ENCODE results near the gene SGIP1. TPM values are rescaled to one million over a fixed set of nuclear protein-coding genes. Genes with fewer than 3 reads are reported as not detected.

Gene SGIP1
- total and polyA plus RNA-seq, 2 experiments from 2014 or later, result 2.4 to 6.1 TPM

DNA sequence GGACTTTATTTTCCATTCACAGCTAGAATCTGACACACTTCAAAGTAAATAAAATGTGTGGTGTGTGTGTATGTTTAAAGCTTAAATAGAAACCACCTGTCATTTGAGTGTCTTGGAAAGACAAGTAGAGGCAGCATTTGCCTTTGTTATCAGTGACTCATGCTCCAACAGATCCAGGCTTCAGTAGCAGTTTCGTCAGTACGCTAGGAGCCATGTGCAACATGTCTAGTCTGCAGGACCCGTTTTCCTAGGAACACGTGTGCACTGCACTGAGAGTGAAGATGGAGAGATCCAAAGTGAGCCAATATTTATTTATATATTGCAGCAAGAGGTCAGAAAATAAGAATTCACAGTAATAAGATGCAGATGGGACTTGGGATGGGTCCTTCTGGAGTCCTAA lies 41.8 kb downstream of the SGIP1 start:
- no peaks in the 10 kb centered on the region for H3K9me3 Mint-ChIP-seq
- H3K27me3 ChIP-seq (ENCODE audit: insufficient read depth), result no peaks in the 10 kb centered on the region
- no peaks in the 10 kb centered on the region for H3F3A ChIP-seq (replicated peaks; ENCODE audit: low read depth)
- no peaks in the 10 kb centered on the region for H4K20me1 ChIP-seq (replicated peaks; ENCODE audit: insufficient read depth)
- no peak overlapping the region for H3K27ac ChIP-seq (ENCODE audit: low read depth)
- no peaks in the 10 kb centered on the region for H3K9me2 ChIP-seq (ENCODE audit: insufficient read depth)
- H3K36me3 ChIP-seq (ENCODE audit: insufficient read depth), result no peaks in the 10 kb centered on the region
- H3K27ac Mint-ChIP-seq, result no peak overlapping the region
- no peak overlapping the region for H2AFZ ChIP-seq
- no peaks in the 10 kb centered on the region for H3K4me1 ChIP-seq (ENCODE audit: insufficient read depth)
- peaks cover 4% of the 10 kb centered on the region; the same call in 2 of the 3 replicates for H3K4me1 Mint-ChIP-seq
- no peak overlapping the region for H3K4me3 ChIP-seq
- H3K36me3 Mint-ChIP-seq (ENCODE audit: low read depth), result no peaks in the 10 kb centered on the region
- DNase-seq (ENCODE audit: low spot score), result no peak
- H3K27me3 Mint-ChIP-seq (ENCODE audit: insufficient read depth, low read depth, poor library complexity), result no peaks in the 10 kb centered on the region
- no peaks in the 10 kb centered on the region for H3K79me2 ChIP-seq (replicated peaks; ENCODE audit: insufficient read depth)
- no peak overlapping the region for H3K4me2 ChIP-seq
- ATAC-seq, result no peak
- H3K4me3 Mint-ChIP-seq, result no peak overlapping the region
- TF ChIP-seq CREB1 (CRISPR knock-in tag; IDR thresholded peaks at IDR 0.05; ENCODE audit: low read depth) (no peak), EZH2phosphoT487 (IDR thresholded peaks at IDR 0.05; ENCODE audit: unreplicated experiment) (no peak), POLR2AphosphoS5 (IDR thresholded peaks at IDR 0.05; ENCODE audit: low read depth) (no peak), EZH2 (IDR thresholded peaks at IDR 0.05; ENCODE audit: low read depth, unreplicated experiment) (no peak)
- TF ChIP-seq, protein P1, sequence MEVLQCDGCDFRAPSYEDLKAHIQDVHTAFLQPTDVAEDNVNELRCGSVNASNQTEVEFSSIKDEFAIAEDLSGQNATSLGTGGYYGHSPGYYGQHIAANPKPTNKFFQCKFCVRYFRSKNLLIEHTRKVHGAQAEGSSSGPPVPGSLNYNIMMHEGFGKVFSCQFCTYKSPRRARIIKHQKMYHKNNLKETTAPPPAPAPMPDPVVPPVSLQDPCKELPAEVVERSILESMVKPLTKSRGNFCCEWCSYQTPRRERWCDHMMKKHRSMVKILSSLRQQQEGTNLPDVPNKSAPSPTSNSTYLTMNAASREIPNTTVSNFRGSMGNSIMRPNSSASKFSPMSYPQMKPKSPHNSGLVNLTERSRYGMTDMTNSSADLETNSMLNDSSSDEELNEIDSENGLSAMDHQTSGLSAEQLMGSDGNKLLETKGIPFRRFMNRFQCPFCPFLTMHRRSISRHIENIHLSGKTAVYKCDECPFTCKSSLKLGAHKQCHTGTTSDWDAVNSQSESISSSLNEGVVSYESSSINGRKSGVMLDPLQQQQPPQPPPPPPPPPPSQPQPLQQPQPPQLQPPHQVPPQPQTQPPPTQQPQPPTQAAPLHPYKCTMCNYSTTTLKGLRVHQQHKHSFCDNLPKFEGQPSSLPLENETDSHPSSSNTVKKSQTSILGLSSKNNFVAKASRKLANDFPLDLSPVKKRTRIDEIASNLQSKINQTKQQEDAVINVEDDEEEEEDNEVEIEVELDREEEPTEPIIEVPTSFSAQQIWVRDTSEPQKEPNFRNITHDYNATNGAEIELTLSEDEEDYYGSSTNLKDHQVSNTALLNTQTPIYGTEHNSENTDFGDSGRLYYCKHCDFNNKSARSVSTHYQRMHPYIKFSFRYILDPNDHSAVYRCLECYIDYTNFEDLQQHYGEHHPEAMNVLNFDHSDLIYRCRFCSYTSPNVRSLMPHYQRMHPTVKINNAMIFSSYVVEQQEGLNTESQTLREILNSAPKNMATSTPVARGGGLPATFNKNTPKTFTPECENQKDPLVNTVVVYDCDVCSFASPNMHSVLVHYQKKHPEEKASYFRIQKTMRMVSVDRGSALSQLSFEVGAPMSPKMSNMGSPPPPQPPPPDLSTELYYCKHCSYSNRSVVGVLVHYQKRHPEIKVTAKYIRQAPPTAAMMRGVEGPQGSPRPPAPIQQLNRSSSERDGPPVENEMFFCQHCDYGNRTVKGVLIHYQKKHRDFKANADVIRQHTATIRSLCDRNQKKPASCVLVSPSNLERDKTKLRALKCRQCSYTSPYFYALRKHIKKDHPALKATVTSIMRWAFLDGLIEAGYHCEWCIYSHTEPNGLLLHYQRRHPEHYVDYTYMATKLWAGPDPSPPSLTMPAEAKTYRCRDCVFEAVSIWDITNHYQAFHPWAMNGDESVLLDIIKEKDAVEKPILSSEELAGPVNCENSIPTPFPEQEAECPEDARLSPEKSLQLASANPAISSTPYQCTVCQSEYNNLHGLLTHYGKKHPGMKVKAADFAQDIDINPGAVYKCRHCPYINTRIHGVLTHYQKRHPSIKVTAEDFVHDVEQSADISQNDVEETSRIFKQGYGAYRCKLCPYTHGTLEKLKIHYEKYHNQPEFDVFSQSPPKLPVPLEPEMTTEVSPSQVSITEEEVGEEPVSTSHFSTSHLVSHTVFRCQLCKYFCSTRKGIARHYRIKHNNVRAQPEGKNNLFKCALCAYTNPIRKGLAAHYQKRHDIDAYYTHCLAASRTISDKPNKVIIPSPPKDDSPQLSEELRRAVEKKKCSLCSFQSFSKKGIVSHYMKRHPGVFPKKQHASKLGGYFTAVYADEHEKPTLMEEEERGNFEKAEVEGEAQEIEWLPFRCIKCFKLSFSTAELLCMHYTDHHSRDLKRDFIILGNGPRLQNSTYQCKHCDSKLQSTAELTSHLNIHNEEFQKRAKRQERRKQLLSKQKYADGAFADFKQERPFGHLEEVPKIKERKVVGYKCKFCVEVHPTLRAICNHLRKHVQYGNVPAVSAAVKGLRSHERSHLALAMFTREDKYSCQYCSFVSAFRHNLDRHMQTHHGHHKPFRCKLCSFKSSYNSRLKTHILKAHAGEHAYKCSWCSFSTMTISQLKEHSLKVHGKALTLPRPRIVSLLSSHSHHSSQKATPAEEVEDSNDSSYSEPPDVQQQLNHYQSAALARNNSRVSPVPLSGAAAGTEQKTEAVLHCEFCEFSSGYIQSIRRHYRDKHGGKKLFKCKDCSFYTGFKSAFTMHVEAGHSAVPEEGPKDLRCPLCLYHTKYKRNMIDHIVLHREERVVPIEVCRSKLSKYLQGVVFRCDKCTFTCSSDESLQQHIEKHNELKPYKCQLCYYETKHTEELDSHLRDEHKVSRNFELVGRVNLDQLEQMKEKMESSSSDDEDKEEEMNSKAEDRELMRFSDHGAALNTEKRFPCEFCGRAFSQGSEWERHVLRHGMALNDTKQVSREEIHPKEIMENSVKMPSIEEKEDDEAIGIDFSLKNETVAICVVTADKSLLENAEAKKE (CRISPR knock-in tag; IDR thresholded peaks at IDR 0.05), result no peak

DNA sequence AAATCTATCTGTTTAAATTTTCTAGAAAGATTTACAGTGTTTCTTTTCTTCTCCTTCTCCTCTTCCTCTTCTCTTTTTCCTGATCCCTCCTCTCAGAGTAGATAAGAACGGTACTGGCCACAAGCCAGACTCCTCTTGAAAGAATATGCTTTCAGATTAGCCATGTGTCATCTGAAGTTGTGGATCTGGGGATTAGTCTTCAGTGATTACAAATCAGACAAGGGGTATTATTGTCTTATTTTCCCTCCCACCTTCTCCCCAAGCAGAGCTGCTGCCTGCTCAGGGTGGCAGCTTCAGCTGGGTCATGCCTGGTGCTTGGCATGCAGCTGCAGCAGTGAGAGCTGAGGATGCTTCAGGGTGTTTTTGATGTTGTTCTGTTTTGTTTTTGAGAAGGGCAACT lies 42.7 kb downstream of the SGIP1 start:
- Mint-ChIP-seq H3K36me3 (ENCODE audit: low read depth) (no peaks in the 10 kb centered on the region), H3K27me3 (ENCODE audit: insufficient read depth, low read depth, poor library complexity) (no peaks in the 10 kb centered on the region), H3K27ac (no peak overlapping the region), H3K4me1 (peaks cover 4% of the 10 kb centered on the region; the same call in 2 of the 3 replicates), H3K9me3 (no peaks in the 10 kb centered on the region), H3K4me3 (no peak overlapping the region)
- Histone ChIP-seq H2AFZ (no peak overlapping the region), H3K9me2 (ENCODE audit: insufficient read depth) (no peaks in the 10 kb centered on the region), H3F3A (replicated peaks; ENCODE audit: low read depth) (no peaks in the 10 kb centered on the region), H3K36me3 (ENCODE audit: insufficient read depth) (no peaks in the 10 kb centered on the region), H3K27me3 (ENCODE audit: insufficient read depth) (no peaks in the 10 kb centered on the region), H3K4me2 (no peak overlapping the region), H3K4me3 (no peak overlapping the region), H3K79me2 (replicated peaks; ENCODE audit: insufficient read depth) (no peaks in the 10 kb centered on the region), H3K27ac (ENCODE audit: low read depth) (no peak overlapping the region), H4K20me1 (replicated peaks; ENCODE audit: insufficient read depth) (no peaks in the 10 kb centered on the region), H3K4me1 (ENCODE audit: insufficient read depth) (no peaks in the 10 kb centered on the region)
- ATAC-seq (no peak), DNase-seq (ENCODE audit: low spot score) (no peak)
- TF ChIP-seq, protein P1 (CRISPR knock-in tag; IDR thresholded peaks at IDR 0.05), result no peak
- TF ChIP-seq EZH2phosphoT487 (IDR thresholded peaks at IDR 0.05; ENCODE audit: unreplicated experiment), result no peak

Data from GM23338 (cell line).